ENCODE data around the gene UGT1A7.
"Not testable (repeated sequence)": the region's sequence is repeated elsewhere in the genome, so short reads cannot be mapped to it uniquely, and the experiment has no call there.

The UGT1A7 gene

GRCh38 chr2:233746475-233747282, 65.0 kb downstream of the UGT1A7 start:
- no peak overlapping the region for H3K4me3 ChIP-seq (ENCODE audit: severe bottlenecking)
- no peak for ATAC-seq (ENCODE audit: low read depth)
- H3K4me1 ChIP-seq (ENCODE audit: insufficient read depth, poor library complexity, severe bottlenecking) = no peaks in the 10 kb centered on the region
- no peaks in the 10 kb centered on the region for H3K9me3 ChIP-seq (ENCODE audit: severe bottlenecking)
- no peaks in the 10 kb centered on the region for H3K36me3 ChIP-seq (ENCODE audit: low read depth)
- no peaks in the 10 kb centered on the region for H3K27me3 ChIP-seq (ENCODE audit: insufficient read depth, poor library complexity, severe bottlenecking)
- no peak for DNase-seq (ENCODE audit: low spot score)
- no peak overlapping the region for H3K27ac ChIP-seq (ENCODE audit: poor library complexity, severe bottlenecking)
- TF ChIP-seq CTCF (IDR thresholded peaks at IDR 0.05; ENCODE audit: poor library complexity, severe bottlenecking) = no peak

- H3K36me3 ChIP-seq (ENCODE audit: low read depth) = no peaks in the 10 kb centered on the region
- H3K4me1 ChIP-seq (ENCODE audit: insufficient read depth, poor library complexity, severe bottlenecking) = no peaks in the 10 kb centered on the region
- no peak overlapping the region for H3K4me3 ChIP-seq (ENCODE audit: severe bottlenecking)
- no peak for TF ChIP-seq CTCF (IDR thresholded peaks at IDR 0.05; ENCODE audit: poor library complexity, severe bottlenecking)
- DNase-seq (ENCODE audit: low spot score) (no peak), ATAC-seq (ENCODE audit: low read depth) (no peak)
- no peak overlapping the region for H3K27ac ChIP-seq (ENCODE audit: poor library complexity, severe bottlenecking)
- no peaks in the 10 kb centered on the region for H3K27me3 ChIP-seq (ENCODE audit: insufficient read depth, poor library complexity, severe bottlenecking)
- no peaks in the 10 kb centered on the region for H3K9me3 ChIP-seq (ENCODE audit: severe bottlenecking)
Observed at GRCh38 chr2:233747283-233747544, 65.5 kb downstream of the UGT1A7 start.

- not testable (repeated sequence) for H3K27ac ChIP-seq (ENCODE audit: poor library complexity, severe bottlenecking); DNase-seq (ENCODE audit: low spot score); H3K4me3 ChIP-seq (ENCODE audit: severe bottlenecking); H3K27me3 ChIP-seq (ENCODE audit: insufficient read depth, poor library complexity, severe bottlenecking); ATAC-seq (ENCODE audit: low read depth); H3K36me3 ChIP-seq (ENCODE audit: low read depth); H3K4me1 ChIP-seq (ENCODE audit: insufficient read depth, poor library complexity, severe bottlenecking); H3K9me3 ChIP-seq (ENCODE audit: severe bottlenecking)
Observed at GRCh38 chr2:233750689-233751088, 69.0 kb downstream of the UGT1A7 start.

GRCh38 chr2:233751212-233752009, 69.7 kb downstream of the UGT1A7 start:
- not testable (repeated sequence) for H3K4me1 ChIP-seq (ENCODE audit: insufficient read depth, poor library complexity, severe bottlenecking); H3K36me3 ChIP-seq (ENCODE audit: low read depth); H3K27me3 ChIP-seq (ENCODE audit: insufficient read depth, poor library complexity, severe bottlenecking); H3K9me3 ChIP-seq (ENCODE audit: severe bottlenecking); ATAC-seq (ENCODE audit: low read depth); DNase-seq (ENCODE audit: low spot score); H3K27ac ChIP-seq (ENCODE audit: poor library complexity, severe bottlenecking); H3K4me3 ChIP-seq (ENCODE audit: severe bottlenecking)

- TF ChIP-seq CTCF (IDR thresholded peaks at IDR 0.05; ENCODE audit: poor library complexity, severe bottlenecking) = no peak
- Histone ChIP-seq H3K4me1 (ENCODE audit: insufficient read depth, poor library complexity, severe bottlenecking) (no peaks in the 10 kb centered on the region), H3K36me3 (ENCODE audit: low read depth) (no peaks in the 10 kb centered on the region), H3K27ac (ENCODE audit: poor library complexity, severe bottlenecking) (no peak overlapping the region), H3K9me3 (ENCODE audit: severe bottlenecking) (no peaks in the 10 kb centered on the region), H3K4me3 (ENCODE audit: severe bottlenecking) (no peak overlapping the region), H3K27me3 (ENCODE audit: insufficient read depth, poor library complexity, severe bottlenecking) (no peaks in the 10 kb centered on the region)
- DNase-seq (ENCODE audit: low spot score) (no peak), ATAC-seq (ENCODE audit: low read depth) (no peak)
Observed at GRCh38 chr2:233754872-233755611, 73.3 kb downstream of the UGT1A7 start.
